Adipocyte (in vitro differentiated cells): ENCODE data around the gene ENKUR.

Experiments used
- DNase-seq: peaks from one replicate; pipeline ENCODE4 v3.0.0-alpha.2; 2015; ENCODE audit warnings: low read depth
- H3K27me3 ChIP-seq: replicated peaks from 2 replicates; pipeline ENCODE4 v1.7.0; 2013; ENCODE audit warnings: mild to moderate bottlenecking, low read length, moderate library complexity; ENCODE audit not compliant: control insufficient read depth, insufficient read depth
- H3K36me3 ChIP-seq: 2 replicates; pipeline ENCODE4 v1.7.0; 2013; ENCODE audit warnings: low read length, mild to moderate bottlenecking, moderate library complexity; ENCODE audit not compliant: control insufficient read depth, insufficient read depth, severe bottlenecking
- H3K4me1 ChIP-seq: 2 replicates; pipeline ENCODE4 v1.7.0; 2013; ENCODE audit warnings: mild to moderate bottlenecking, low read length, moderate library complexity; ENCODE audit not compliant: control insufficient read depth, insufficient read depth
- H3K4me3 ChIP-seq: 2 replicates; pipeline ENCODE4 v1.7.0; 2013; ENCODE audit warnings: mild to moderate bottlenecking, low read length, moderate library complexity
- H3K9ac ChIP-seq: 2 replicates; pipeline ENCODE4 v1.7.0; 2013; ENCODE audit warnings: mild to moderate bottlenecking, low read length, moderate library complexity
- H3K9me3 ChIP-seq: 2 replicates; pipeline ENCODE4 v1.7.0; 2013; ENCODE audit warnings: mild to moderate bottlenecking, low read length, moderate library complexity; ENCODE audit not compliant: control insufficient read depth

Gene ENKUR

DNA sequence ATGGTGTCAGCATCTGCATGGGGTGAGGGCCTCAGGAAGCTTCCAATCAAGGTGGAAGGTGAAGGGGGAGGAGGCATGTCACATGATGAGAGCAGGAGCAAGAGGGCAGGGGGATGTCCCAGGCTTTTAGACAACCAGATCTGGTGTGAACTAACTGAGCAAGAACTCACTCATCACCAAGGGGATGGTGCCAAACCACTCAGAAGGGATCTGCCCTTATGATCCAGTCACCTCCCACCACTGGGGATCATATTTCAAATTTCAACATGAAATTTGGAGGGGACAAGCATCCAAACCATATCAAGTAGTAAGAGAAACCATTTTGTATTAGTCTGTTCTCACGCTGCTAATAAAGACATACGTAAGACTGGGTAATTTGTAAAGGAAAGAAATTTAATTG is 34.0 kb upstream of the ENKUR start:
- Histone ChIP-seq H3K27me3 (no peaks in the 10 kb centered on the region), H3K4me1 (peaks cover 22% of the 10 kb centered on the region), H3K36me3 (no peaks in the 10 kb centered on the region), H3K9ac (no peak overlapping the region), H3K4me3 (no peak overlapping the region), H3K9me3 (no peaks in the 10 kb centered on the region)
- DNase-seq, result no peak

- Histone ChIP-seq H3K4me3 (peak overlapping the region; percentile 21), H3K9me3 (no peaks in the 10 kb centered on the region), H3K4me1 (peaks cover 22% of the 10 kb centered on the region), H3K27me3 (peaks cover 7% of the 10 kb centered on the region), H3K36me3 (no peaks in the 10 kb centered on the region), H3K9ac (no peak overlapping the region)
- DNase-seq, result no peak
Measured at GRCh38 chr10:25048450-25048849, 32.5 kb upstream of the ENKUR start.

- Histone ChIP-seq H3K36me3 (no peaks in the 10 kb centered on the region), H3K9me3 (no peaks in the 10 kb centered on the region), H3K4me1 (peaks cover 22% of the 10 kb centered on the region), H3K9ac (peak overlapping the region; percentile 20), H3K27me3 (peaks cover 7% of the 10 kb centered on the region), H3K4me3 (peak overlapping the region; percentile 4)
- no peak for DNase-seq
Measured at GRCh38 chr10:25047591-25048301, 31.8 kb upstream of the ENKUR start.

GRCh38 chr10:25047088-25047487 is 31.1 kb upstream of the ENKUR start:
- H3K9ac ChIP-seq, result no peak overlapping the region
- no peak for DNase-seq
- no peaks in the 10 kb centered on the region for H3K9me3 ChIP-seq
- peaks cover 7% of the 10 kb centered on the region for H3K27me3 ChIP-seq
- no peaks in the 10 kb centered on the region for H3K36me3 ChIP-seq
- peak overlapping the region; percentile 4 for H3K4me3 ChIP-seq
- peaks cover 22% of the 10 kb centered on the region for H3K4me1 ChIP-seq

DNA sequence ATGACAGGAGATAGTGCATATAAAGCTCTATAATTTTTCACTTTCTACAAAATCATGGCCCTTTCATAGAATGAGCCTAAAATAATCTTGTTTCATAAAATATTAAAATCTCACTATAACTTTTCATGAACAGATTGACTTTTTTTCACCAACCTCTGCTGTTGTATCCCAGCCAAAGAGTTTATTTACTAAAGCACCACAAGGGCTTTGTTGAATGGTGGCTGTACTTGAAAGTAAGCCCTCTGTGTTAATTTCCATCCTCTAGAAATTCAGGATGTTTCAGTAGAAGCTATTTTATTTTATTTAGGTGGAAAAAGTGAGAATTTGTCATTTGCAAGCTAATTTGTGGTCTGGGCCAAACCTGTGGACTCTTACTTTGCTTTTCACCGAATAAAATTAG is 30.7 kb upstream of the ENKUR start:
- DNase-seq, result no peak
- H3K4me1 ChIP-seq, result peaks cover 22% of the 10 kb centered on the region

GRCh38 chr10:25039531-25039930 is 23.6 kb upstream of the ENKUR start:
- H3K36me3 ChIP-seq, result no peaks in the 10 kb centered on the region
- peaks cover 3% of the 10 kb centered on the region for H3K27me3 ChIP-seq
- DNase-seq, result no peak

More for the DNA sequence above, 30.7 kb upstream of the ENKUR start:
- Histone ChIP-seq H3K27me3 (peaks cover 7% of the 10 kb centered on the region), H3K9ac (no peak overlapping the region), H3K4me3 (no peak overlapping the region), H3K36me3 (no peaks in the 10 kb centered on the region), H3K9me3 (no peaks in the 10 kb centered on the region)

DNA sequence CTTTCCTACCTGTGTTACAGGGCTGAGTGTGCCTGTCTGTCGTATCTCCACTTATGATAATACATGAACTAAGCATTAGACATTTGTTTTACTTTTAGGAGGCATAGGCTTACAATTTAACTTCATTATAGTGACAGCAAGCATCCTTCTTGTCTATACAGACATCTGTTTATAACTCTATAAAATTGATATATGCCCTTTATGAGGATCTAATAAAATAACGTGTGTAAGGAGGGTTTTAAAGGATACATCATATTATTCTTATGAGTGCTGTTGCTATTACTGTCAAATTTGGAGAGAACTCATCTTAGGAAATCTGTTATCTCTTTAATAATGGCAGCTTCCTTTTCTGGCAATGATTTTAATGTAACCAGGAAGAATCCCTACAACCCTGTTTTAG is 22.4 kb upstream of the ENKUR start:
- Histone ChIP-seq H3K36me3 (no peaks in the 10 kb centered on the region), H3K4me1 (no peaks in the 10 kb centered on the region), H3K9me3 (no peaks in the 10 kb centered on the region), H3K9ac (no peak overlapping the region), H3K4me3 (no peak overlapping the region), H3K27me3 (no peaks in the 10 kb centered on the region)
- DNase-seq, result no peak

More at GRCh38 chr10:25039531-25039930, 23.6 kb upstream of the ENKUR start:
- no peak overlapping the region for H3K4me3 ChIP-seq
- H3K9me3 ChIP-seq, result no peaks in the 10 kb centered on the region
- H3K4me1 ChIP-seq, result no peaks in the 10 kb centered on the region
- no peak overlapping the region for H3K9ac ChIP-seq

DNA sequence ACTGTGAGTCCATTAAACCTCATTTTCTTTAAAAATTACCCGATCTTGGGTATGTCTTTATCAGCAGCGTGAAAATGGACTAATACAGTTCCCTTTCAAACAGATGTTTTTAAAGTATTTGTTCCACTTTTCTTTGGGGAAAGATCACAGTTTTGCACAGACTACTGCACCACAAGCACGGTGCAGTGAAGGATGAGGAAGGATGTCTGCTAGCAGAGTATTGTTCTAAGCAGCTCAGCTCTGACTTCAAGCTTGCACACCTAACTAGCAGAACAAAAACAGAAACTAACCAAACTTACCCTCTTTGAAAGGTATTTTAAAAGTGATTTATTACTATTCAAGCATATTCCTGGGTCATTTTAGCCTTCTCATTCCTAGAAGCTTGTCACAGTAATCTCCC is 20.4 kb upstream of the ENKUR start:
- Histone ChIP-seq H3K36me3 (no peaks in the 10 kb centered on the region), H3K4me3 (no peak overlapping the region)
- DNase-seq, result no peak

DNA sequence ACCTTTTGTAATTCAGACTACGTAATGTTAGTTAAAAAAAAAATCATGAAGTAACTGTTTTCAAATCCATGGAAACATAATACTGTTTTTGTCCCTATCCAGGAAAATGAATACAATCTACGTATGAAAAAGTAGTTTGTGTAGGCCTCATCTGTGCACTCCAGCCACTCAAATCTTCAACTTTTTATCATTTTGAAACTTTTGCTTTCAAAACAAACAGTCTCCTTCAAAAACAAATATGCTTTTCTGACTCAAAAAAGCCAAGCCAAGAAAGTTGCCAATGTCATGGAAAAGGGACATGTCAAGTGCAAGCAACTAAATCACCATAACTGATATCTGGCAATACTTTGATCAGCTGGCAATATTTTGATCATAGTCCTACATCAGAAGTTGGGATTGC is 13.6 kb upstream of the ENKUR start:
- no peak for DNase-seq
- H3K4me3 ChIP-seq, result no peak overlapping the region
- no peaks in the 10 kb centered on the region for H3K36me3 ChIP-seq
- no peaks in the 10 kb centered on the region for H3K9me3 ChIP-seq
- no peak overlapping the region for H3K9ac ChIP-seq
- H3K27me3 ChIP-seq, result no peaks in the 10 kb centered on the region
- peaks cover 13% of the 10 kb centered on the region for H3K4me1 ChIP-seq

More for the DNA sequence above, 20.4 kb upstream of the ENKUR start:
- Histone ChIP-seq H3K4me1 (no peaks in the 10 kb centered on the region), H3K9ac (no peak overlapping the region), H3K9me3 (no peaks in the 10 kb centered on the region), H3K27me3 (no peaks in the 10 kb centered on the region)

- Histone ChIP-seq H3K4me3 (no peak overlapping the region), H3K9ac (no peak overlapping the region), H3K27me3 (no peaks in the 10 kb centered on the region), H3K4me1 (peaks cover 20% of the 10 kb centered on the region), H3K9me3 (no peaks in the 10 kb centered on the region), H3K36me3 (no peaks in the 10 kb centered on the region)
- DNase-seq, result no peak
Measured at GRCh38 chr10:25028711-25029110, 12.8 kb upstream of the ENKUR start.

- Histone ChIP-seq H3K9me3 (no peaks in the 10 kb centered on the region), H3K4me1 (peaks cover 21% of the 10 kb centered on the region), H3K27me3 (no peaks in the 10 kb centered on the region), H3K36me3 (no peaks in the 10 kb centered on the region), H3K4me3 (no peak overlapping the region), H3K9ac (no peak overlapping the region)
- DNase-seq, result peak; percentile 27
Measured at GRCh38 chr10:25026463-25026862, 10.5 kb upstream of the ENKUR start.

DNA sequence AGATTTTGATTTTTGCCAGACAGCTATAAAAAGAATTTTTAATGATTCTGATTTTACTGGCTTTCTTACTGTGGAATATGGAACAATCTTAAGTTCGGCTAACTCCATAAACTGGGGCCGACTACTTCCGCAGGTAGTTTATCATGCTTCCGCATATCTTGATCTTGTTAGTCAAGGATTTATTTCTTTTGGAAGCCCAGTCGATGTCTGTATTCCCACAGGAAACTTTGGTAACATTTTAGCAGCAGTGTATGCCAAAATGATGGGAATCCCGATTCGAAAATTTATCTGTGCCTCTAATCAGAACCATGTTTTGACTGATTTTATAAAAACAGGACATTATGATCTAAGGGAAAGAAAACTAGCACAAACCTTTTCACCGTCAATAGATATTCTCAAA is 8.6 kb upstream of the ENKUR start:
- Histone ChIP-seq H3K4me3 (peak overlapping the region; percentile 53), H3K9ac (peak overlapping the region; percentile 51), H3K36me3 (no peaks in the 10 kb centered on the region), H3K4me1 (peaks cover 21% of the 10 kb centered on the region), H3K27me3 (no peaks in the 10 kb centered on the region), H3K9me3 (no peaks in the 10 kb centered on the region)
- no peak for DNase-seq
